22Rv1 (cell line): ENCODE data around the gene DLG5.
"Not testable (repeated sequence)": the region's sequence is repeated elsewhere in the genome, so short reads cannot be mapped to it uniquely, and the experiment has no call there.

Experiments
- ZFX ChIP-seq: fragments of 450-650 bp; IDR thresholded peaks from 2 replicates; pipeline ENCODE4 v1.6.1; 2017; ENCODE audit warnings: antibody characterized with exemption, borderline replicate concordance
- TF ChIP-seq, protein P1 (sequence below): fragments of 450-650 bp; IDR thresholded peaks from 2 replicates; pipeline ENCODE4 v1.5.1; 2017; ENCODE audit warnings: mild to moderate bottlenecking

DNA sequence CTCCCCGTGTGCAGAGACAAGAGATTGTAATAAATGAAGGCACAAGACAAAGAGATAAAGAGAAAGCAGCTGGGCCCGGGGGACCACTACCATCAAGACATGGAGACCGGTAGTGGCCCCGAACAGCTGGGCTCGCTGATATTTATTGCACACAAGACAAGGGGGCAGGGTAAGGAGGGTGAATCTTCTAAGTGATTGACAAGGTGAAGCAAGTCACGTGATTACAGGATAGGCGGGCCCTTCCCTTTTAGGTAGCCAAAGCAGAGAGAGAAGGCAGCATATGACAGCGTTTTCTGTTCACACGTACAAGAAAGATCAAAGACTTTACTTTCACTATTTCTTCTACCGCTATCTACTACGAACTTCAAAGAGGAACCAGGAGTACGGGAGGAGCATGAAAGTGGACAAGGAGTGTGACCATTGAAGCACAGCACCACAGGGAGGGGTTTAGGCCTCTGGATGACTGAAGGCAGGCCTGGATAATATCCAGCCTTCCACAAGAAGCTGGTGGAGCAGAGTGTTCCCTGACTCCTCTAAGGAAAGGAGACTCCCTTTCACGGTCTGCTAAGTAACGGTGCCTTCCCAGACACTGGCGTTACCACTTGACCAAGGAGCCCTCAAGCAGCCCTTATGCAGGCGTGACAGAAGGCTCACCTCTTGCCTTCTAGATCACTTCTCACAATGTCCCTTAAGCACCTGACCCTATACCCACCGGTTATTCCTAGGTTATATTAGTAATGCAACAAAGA lies 153.5 kb downstream of the DLG5 start:
- TF ChIP-seq, protein P1, sequence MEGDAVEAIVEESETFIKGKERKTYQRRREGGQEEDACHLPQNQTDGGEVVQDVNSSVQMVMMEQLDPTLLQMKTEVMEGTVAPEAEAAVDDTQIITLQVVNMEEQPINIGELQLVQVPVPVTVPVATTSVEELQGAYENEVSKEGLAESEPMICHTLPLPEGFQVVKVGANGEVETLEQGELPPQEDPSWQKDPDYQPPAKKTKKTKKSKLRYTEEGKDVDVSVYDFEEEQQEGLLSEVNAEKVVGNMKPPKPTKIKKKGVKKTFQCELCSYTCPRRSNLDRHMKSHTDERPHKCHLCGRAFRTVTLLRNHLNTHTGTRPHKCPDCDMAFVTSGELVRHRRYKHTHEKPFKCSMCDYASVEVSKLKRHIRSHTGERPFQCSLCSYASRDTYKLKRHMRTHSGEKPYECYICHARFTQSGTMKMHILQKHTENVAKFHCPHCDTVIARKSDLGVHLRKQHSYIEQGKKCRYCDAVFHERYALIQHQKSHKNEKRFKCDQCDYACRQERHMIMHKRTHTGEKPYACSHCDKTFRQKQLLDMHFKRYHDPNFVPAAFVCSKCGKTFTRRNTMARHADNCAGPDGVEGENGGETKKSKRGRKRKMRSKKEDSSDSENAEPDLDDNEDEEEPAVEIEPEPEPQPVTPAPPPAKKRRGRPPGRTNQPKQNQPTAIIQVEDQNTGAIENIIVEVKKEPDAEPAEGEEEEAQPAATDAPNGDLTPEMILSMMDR, result not testable (repeated sequence)
- not testable (repeated sequence) for TF ChIP-seq ZFX
